HG03060 (cell line): ENCODE data around the gene GPR62.
"Not testable (repeated sequence)": the region's sequence is repeated elsewhere in the genome, so short reads cannot be mapped to it uniquely, and the experiment has no call there.

ENCODE experiments used
- ATAC-seq: cut with Tn5 transposase; IDR thresholded peaks from one replicate; pipeline ENCODE4 v1.9.1; 2021; ENCODE audit warnings: low read depth, moderate number of reproducible peaks; ENCODE audit not compliant: unreplicated experiment

GPR62 gene

DNA sequence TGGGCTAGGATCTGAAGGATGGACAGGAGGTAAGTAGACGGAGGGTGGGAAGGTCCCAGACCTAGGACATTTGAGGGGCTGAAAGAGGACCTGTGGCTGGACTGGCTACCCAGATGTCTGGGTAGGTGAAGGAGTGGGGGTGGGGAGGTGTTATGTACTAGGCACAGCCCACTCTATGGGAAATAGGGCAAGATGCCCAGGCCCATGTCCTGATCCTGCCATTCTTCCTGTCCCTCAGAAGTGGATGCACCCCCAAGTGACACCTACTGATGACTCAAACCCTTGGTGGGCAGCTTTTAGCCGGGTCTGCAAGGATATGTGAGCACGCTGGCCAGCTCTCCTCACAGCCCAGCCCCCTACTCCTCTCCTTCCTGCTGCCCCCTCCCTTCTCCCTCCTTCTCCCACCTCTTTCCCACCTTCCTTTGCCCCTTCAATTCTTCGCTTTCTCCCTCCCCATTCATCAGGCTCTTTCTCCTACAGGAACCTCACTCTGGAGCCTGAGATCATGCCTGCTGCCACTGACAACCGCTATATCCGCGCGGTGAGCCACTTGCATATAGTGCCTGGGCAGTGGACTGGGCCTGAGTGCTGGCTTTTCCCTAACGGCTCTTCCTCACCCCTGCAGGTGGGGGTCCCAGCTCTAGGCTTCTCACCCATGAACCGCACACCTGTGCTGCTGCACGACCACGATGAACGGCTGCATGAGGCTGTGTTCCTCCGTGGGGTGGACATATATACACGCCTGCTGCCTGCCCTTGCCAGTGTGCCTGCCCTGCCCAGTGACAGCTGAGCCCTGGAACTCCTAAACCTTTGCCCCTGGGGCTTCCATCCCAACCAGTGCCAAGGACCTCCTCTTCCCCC lies 33.3 kb downstream of the GPR62 start:
- ATAC-seq: no peak

DNA sequence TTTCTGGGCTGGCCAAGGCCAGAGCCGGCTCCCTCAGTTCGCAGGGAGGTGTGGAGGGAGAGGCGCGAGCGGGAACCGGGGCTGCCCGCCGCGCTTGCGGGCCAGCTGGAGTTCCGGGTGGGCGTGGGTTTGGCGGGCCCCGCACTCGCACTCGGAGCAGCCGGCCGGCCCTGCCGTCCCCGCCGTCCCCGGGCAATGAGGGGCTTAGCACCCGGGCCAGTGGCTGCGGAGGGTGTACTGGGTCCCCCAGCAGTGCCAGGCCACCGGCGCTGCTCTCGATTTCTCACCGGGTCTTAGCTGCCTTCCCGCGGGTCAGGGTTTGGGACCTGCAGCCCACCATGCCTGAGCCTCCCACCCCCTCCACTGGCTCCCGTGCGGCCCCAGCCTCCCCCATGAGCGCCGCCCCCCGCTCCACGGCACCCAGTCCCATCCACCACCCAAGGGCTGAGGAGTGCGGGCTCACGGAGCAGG lies 35.4 kb downstream of the GPR62 start:
- ATAC-seq: not testable (repeated sequence)

DNA sequence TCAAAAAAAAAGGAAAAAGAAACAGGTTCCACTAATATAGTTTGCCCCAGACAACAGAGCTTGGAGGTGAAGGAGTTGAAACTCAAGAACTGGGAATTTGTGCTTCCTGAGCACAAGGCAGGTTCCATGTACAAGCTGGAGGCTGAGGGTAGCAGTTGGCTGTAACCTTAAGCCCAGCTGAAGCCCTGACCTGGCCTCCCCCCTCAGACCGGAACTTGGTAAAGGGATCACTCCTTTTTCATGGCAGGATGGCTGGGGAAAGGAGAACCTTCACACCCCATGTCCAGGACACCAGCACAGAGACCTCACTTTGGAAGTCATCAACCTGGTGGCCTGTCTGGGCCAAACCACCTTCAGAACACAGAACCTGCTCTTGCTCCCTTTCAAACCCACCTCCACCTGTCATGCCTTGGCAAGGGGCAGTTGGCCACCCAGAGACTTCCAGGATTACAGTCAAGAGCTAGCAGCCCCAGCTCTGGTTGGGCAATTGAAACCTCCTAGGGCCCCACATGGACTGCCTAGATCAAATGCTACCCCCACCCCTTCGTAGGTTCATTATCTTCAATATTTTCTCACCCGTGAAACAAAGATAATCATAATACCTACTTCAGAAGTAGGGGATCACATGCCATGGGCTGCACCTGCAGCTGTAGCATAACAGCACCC lies 37.0 kb downstream of the GPR62 start:
- no peak for ATAC-seq

DNA sequence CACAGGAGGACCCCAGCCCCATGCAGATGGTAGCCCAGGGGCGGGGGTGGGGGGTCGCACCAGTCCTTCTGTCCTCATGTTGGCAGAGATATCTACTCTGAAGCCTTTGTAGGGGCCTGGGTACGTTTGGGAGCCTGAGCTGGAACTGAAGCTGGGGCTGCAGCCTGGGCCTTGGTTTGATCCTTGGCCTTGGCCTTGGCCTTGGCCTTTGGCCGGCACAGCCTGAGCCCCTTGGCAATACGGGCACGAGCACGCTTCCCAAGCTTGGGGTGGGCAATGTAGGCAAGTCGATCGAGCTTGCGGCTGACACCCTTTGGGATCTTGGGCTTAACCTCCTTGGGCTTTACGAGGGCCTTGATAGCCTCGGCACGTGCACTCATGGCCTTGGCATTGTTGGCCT lies 38.5 kb downstream of the GPR62 start:
- not testable (repeated sequence) for ATAC-seq

DNA sequence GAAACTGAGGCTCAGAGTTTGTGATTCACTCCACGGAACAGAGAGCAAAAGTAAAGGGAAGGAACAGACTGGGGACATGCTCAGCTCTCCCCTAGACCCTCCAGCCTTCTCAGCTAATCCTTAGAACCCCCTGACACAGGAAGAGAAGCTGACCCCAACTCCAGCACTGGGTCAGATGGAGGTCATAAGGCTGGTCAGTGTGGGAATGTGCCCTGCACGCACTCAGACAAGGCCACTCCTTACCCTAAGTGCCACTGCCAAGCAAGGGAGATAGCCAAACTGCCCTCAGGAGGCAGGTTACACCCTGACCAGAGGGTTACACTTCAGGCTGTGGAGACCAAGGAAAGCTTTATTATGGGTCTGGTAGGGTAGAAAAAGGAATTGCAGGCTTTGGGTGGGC lies 39.3 kb downstream of the GPR62 start:
- no peak for ATAC-seq

DNA sequence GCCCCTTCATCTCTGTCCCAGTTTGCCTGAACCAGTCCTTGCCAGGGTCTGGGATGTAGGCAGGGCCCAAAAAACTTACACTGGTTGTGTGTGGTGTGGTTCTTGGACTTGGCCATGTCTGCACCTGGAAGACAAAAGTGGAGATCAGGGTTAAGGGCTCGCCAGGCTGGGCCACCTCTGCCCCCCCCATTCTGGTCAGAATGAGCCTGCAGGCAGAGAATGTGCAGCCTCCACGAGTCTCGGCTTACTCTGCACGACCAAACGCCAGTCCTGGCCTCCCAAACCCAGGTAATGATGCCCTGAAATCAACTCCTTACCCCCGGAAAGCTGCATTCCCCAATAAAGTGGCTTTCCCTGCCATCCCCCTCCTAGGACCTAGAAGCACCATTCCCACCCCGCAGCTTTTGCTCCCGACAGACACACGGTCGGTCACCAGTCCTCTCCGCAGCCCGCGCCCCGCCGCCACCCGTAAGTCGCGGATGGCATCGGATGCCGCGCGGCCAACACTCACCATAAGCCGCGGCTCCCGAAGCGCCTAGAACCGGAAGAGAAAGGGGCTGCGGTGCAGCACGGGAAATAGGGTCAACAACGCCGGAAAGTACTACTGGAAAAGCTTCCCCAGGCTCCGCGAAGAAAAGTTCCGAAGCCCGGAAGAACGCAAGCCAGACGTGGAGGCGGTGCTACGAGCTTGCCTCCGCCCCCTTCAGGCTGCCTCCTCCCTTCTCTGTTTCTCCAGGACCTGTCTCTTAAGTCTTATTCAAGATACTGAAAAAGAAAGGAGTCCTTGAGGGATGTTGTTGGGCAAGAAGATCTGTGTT lies 40.4 kb downstream of the GPR62 start, which contains the start of gene RPL29:
Gene RPL29 (minus strand): TSS at position 550 of the 818 bp plus-strand sequence. CDS start 434 bp downstream, at position 116.
- peak; percentile 84 for ATAC-seq

DNA sequence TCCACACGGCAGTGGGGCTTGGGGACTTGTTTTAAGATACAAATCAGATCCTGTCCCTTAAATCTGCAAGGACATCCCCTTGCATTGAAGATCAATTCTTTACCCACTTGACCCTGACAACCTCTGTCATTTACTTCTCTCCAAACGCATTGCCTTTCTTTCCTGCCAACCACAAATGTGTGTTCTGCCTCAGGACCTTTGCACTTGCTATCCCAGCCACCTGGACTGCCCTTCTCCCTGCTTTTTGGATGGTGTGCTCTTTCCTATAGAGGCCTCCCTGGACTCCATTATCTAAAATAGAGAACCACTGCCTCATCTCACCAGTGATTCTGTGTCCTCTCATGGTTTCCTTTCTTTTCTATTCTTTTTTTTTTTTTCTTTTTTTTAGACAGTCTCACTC lies 42.0 kb downstream of the GPR62 start:
- no peak for ATAC-seq

DNA sequence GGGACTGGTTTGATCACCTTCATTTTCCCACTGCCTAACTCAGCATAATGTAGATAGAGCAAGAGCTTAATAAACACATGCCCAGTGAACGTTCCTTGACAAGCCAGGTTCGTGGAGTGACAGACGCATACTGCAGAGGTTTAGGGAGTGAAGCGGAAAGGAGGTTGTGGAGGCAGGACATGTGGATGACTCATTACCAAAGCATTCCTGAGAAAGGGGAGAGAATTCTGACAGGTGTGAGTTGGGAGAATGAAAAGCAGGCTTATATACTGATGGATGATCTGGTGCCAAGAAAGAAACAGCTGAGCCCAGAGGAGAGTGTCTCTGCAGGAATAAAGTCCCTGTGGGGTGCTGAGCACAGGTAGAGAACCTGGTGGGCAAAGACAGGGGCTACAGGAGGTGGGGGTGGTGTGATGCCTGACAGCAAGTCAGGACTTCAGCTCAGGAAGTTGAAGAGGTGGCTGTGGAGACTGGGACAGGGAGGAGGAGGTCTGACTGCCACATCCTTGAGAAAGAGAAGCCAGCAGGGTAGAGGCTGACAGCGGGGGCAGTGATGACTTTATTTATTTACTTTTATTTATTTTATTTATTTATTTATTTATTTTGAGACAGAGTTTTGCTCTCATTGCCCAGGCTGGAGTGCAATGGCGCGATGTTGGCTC lies 42.9 kb downstream of the GPR62 start:
- ATAC-seq: no peak

DNA sequence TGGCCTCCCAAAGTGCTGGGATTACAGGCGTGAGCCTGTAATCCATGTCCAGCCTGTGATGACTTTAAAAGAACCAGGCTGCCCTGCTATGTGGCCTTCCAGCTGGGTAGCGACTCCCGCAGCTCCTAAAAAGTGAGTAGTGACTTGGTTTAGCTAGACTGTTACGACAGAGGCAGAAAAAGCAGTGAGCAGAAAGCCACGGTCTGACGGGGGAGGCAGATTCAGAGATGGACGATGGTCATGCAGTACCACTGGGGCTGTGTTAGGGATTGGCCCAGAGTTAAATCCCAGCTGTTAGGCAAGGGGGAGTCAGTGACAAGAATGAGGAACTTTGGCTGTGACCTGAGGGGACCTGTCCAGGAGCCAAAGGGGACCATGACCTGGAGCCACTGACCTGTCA lies 43.6 kb downstream of the GPR62 start:
- ATAC-seq: no peak

DNA sequence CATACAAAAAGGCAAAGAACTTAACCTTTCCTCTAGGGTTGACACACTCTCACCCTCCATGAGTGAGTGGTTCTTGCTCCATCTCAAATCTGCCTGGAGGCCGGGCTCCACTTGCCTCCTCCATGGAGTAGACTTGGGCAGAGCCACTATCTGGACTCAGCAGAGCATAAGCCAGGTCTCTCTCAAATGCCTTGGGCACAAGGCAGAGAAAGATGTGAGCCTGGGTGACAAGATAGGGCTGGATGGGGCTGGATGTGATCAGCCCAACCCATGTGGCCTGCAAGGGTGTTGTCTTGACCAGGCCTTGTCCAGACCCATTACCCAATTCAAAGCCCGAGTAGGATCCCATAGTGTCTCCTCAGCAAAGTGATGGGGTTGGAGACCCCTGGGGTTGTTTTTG lies 44.7 kb downstream of the GPR62 start:
- no peak for ATAC-seq

DNA sequence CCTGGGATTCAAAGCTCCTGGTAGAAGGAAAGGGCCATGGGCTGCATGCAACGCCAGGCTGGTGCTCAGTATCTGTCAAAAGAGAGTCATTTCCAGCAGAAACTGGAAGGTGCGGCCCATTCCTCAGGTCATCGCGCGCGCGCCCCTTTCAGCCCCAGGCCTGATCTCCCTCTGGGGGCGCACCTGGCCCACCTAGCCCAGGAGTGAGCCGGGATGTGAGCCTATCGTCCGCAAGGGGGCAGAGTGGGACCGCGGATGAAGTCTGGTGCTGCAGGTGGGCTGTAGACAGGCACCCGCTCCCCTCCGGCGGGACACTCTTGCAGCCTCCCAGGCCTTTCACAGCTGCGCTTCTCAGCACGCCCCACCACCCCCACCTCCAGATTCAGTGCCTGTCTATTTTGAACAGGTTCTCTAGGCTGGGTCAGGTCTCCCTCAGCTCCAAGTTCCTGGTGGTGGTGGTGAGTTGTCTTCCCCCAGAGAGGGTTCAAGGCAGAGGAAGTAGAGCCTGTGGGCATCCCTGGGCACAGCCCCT lies 46.3 kb downstream of the GPR62 start:
- ATAC-seq: no peak

DNA sequence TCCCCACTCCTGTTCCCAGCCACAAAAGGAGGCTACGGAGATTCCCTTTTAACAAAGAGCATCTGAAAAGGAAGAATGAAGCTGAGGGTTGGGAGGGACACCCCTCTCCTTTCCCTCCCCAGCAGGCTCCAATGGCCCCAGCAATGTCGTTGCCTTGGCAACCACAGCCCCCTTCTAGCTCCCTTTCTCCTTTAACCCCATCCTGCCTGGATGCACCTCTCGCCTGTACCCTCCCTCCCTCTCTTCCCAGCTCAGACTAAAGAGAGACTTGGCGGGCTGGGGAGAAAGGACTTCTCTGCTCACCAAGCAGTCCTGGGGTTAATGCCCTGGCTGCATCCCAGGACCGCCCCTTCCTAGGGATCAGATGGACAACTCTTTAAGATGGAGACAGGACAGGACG lies 47.6 kb downstream of the GPR62 start:
- no peak for ATAC-seq

DNA sequence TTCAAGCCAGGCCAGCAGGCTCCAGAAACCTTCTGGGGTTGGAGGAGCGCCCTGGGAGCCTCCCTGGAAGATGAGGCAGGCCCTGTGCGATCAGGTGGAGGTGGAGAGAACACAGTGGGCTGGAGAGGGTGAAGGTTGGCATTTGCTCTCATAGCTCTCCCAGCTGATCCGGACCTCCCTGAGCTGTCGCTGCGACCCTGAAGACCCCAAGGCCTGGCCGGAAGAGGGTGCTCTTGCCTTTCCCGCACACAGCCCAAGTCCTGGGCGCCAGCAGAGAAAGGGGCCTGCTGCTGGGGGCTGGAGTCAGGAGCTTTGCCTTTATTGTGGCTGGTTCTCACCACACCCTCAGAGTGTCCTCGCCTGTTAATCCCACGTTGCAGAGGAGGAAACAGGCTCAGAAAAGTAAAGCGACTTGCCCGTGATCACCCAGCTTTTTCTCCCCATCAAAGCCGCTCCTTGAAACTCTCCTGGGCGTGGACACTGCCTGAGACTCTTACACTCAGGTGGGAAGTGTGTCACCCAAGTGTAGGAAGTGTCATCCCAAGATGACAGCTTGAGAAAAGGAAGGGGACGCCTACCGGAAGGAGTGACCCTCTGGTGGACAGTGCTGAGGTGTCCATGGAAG lies 49.1 kb downstream of the GPR62 start:
- ATAC-seq: no peak

DNA sequence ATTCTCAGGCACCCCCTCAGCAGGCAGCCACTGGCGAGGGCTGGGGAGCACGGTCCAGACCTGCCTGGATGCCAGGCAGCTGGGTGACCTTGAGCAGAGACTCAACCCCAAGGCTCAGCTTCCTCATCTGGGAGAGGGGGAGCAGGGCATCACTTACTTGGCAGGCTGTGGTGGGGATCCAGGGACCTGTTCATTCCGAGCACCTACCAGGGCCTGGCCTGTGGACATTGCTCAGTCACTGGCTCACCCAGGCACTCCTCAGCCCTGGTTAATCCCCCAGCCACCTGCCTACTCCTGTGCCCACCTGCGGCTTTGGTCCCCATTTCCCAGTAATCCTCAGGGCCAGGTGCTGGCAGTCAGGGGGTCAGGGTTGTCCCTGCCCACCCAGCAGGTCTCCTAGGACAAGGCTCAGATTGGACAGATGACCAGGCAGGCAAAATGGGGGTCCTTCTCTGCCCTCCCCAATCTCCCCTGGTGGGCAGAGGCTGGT lies 49.8 kb downstream of the GPR62 start:
- no peak for ATAC-seq

DNA sequence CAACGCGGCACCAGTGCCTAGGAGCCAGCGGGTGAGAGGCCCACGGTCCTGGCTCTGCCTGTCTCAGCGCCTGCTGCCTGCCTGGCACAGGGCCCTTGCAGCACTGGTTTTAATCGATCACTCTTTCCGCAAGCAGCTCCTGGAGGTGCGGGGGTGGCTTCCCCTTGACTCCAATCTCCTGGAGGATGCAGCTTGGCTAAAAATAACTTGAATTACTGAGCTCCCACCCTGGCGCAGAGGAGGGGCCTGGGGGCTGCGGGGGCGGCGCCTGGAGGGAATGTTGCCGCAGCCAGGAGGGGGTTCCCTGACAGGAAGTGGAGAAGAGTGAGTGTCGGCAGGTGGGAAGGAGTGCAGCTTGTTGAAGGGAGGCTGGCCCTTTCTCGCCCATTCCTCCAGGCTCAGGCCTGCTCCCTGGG lies 50.4 kb downstream of the GPR62 start:
- ATAC-seq: no peak

DNA sequence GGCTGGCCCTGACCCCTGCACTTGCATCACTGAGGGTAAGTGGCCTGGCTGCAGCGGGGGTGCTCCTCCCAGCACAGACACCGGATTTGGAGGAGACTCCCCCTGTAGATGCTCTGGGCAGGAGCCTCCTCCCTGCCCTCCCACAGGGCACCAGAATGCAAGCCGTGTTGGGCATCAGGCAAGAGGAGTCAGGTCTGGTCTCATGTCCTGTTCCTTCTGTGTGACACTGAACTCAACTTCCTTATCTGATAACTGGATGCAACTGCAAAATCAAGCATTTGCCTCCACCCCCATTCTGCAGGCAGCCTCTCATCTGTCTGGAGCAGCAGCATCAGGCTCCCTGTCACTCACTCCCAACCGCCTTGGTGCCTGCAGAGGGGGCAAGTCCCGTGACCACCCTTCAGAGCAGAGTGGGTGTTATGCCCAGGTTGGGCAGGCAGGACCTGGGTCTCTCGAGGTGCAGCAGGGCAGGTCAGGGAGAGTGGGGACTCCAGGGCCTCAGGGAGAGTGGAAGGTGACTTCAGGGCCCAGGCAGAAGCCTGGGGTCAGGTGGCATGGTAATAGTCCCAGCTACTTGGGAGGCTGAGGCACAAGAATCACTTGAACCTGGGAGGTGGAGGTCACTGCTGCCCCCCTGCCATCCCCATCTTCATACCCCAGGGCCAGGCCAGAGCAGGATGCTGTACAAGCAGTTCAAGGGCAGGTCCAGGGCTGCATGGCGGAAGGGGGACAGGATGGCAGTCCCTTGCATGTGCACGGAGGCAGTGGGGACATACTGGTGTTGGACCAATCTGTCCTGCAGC lies 51.0 kb downstream of the GPR62 start:
- no peak for ATAC-seq

DNA sequence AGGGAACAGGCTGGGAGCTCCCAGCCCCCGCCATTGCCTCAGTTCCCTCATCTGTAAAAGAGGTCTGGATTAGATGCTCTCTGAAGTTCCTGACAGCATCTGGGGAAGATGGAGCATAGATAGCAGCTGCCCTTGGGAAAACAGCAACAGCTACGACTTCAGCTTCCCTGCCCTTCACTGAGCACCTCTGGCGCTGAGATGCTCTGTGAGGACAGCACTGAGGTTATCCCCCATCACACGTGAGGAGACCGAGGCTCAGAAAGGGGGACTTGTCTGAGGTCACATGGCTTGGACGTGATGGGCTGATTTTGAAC lies 51.6 kb downstream of the GPR62 start:
- ATAC-seq: no peak
